NB4 (cell line): ENCODE measurements around the gene RASA3.

Source experiments
- MAX ChIP-seq: IDR thresholded peaks from 2 replicates; pipeline ENCODE4 v1.6.1; 2011; ENCODE audit warnings: low read depth, low read length
- MYC ChIP-seq: IDR thresholded peaks from 2 replicates; pipeline ENCODE4 v1.6.1; 2011; ENCODE audit warnings: low read depth, low read length
- POLR2A ChIP-seq: IDR thresholded peaks from 2 replicates; pipeline ENCODE4 v1.6.1; 2011; ENCODE audit warnings: mild to moderate bottlenecking; ENCODE audit not compliant: insufficient read length; ENCODE audit errors: extremely low read depth
- TF ChIP-seq, protein P1 (sequence below): IDR thresholded peaks from one replicate; pipeline ENCODE4 v1.5.1; 2012; ENCODE audit warnings: low read depth, low read length

DNA sequence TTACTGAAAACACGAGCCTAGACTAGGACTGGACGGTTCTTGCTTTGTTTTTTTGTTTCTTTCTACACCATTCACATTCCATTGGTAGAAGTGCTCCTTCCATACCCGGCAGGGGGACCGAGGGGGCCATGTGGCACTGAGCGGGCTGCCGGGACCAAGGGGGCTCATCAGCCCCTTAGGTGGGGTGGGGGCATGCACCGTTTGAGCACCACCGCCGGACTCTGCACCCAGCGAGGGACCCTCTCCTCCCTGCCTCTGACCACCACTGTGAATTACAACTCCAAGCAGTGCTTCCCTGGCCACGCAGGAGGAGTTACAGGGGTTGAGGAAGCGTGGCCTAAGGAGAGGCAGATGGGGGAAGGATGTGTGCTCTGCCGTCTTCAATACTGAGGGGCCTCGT lies 31.6 kb upstream of the RASA3 start:
- TF ChIP-seq, protein P1, sequence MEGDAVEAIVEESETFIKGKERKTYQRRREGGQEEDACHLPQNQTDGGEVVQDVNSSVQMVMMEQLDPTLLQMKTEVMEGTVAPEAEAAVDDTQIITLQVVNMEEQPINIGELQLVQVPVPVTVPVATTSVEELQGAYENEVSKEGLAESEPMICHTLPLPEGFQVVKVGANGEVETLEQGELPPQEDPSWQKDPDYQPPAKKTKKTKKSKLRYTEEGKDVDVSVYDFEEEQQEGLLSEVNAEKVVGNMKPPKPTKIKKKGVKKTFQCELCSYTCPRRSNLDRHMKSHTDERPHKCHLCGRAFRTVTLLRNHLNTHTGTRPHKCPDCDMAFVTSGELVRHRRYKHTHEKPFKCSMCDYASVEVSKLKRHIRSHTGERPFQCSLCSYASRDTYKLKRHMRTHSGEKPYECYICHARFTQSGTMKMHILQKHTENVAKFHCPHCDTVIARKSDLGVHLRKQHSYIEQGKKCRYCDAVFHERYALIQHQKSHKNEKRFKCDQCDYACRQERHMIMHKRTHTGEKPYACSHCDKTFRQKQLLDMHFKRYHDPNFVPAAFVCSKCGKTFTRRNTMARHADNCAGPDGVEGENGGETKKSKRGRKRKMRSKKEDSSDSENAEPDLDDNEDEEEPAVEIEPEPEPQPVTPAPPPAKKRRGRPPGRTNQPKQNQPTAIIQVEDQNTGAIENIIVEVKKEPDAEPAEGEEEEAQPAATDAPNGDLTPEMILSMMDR: no peak
- TF ChIP-seq MAX (no peak), POLR2A (no peak), MYC (no peak)
